PC-3 (cell line): Measurements from ENCODE around the gene HNRNPAB. TPM values are rescaled to one million over a fixed set of nuclear protein-coding genes. Genes with fewer than 3 reads are reported as not detected.

Experiments
- ATAC-seq: fragments of 200-7000 bp; cut with Tn5 transposase; 2 replicates; pipeline ENCODE4 v1.9.1; 2020; ENCODE audit warnings: mild to moderate bottlenecking, moderate library complexity
- BruUV-seq: library from RNA; stranded (reverse); fragments of 400-500 nt; replicated peaks from 2 replicates; lab custom pipeline; 2021; lab: Mats Ljungman, UMichigan
- CTCF ChIA-PET: fragments of 300-600 bp; sonication (Branson Sonifier 250); formaldehyde crosslinking; loops from one replicate; lab custom pipeline; 2022; ENCODE audit warnings: antibody characterized with exemption; lab: Charles Lee
- POLR2A ChIA-PET: fragments of 300-600 bp; sonication (Branson Sonifier 250); formaldehyde crosslinking; loops from one replicate; lab custom pipeline; 2022; ENCODE audit warnings: antibody characterized with exemption; ENCODE audit not compliant: unreplicated experiment; lab: Charles Lee
- DNase-seq: peaks from one replicate; pipeline ENCODE4 v3.0.0-alpha.2; 2015
- H2AFZ ChIP-seq: fragments of 300-600 bp; sonication (generic); 2 replicates; pipeline ENCODE4 v1.6.0; 2016; ENCODE audit warnings: antibody characterized with exemption, low read length
- H3F3A ChIP-seq: fragments of 300-600 bp; sonication (generic); one replicate; pipeline ENCODE4 v1.6.0; 2017; ENCODE audit warnings: antibody characterized with exemption, low read length, control low read depth, mild to moderate bottlenecking; ENCODE audit not compliant: unreplicated experiment
- H3K27ac ChIP-seq: fragments of 300-600 bp; sonication (generic); 2 replicates; pipeline ENCODE4 v1.5.1; 2016; ENCODE audit warnings: mild to moderate bottlenecking, low read length
- H3K27me3 ChIP-seq: fragments of 300-600 bp; sonication (generic); 2 replicates; pipeline ENCODE4 v1.6.1; 2016; ENCODE audit warnings: low read length, mixed read lengths
- H3K36me3 ChIP-seq: fragments of 300-600 bp; sonication (generic); 2 replicates; pipeline ENCODE4 v1.6.1; 2016; ENCODE audit warnings: low read depth, mixed run types, low read length, mixed read lengths
- H3K4me1 ChIP-seq: fragments of 300-600 bp; sonication (generic); 2 replicates; pipeline ENCODE4 v1.5.1; 2016; ENCODE audit warnings: low read length; ENCODE audit not compliant: insufficient read depth
- H3K4me2 ChIP-seq: fragments of 300-600 bp; sonication (generic); 2 replicates; pipeline ENCODE4 v1.6.0; 2016; ENCODE audit warnings: low read length
- H3K4me3 ChIP-seq: fragments of 300-600 bp; sonication (generic); 2 replicates; pipeline ENCODE4 v1.5.1; 2016; ENCODE audit warnings: mild to moderate bottlenecking, low read length, mixed read lengths
- H3K79me2 ChIP-seq: fragments of 300-600 bp; sonication (generic); 2 replicates; pipeline ENCODE4 v1.6.1; 2017; ENCODE audit warnings: low read length, mixed read lengths
- H3K9ac ChIP-seq: fragments of 300-600 bp; sonication (generic); 2 replicates; pipeline ENCODE4 v1.6.0; 2016; ENCODE audit warnings: mild to moderate bottlenecking, low read length
- H3K9me2 ChIP-seq: fragments of 300-600 bp; sonication (generic); replicated peaks from 2 replicates; pipeline ENCODE4 v1.6.1; 2016; ENCODE audit warnings: mixed run types, low read length, mixed read lengths
- H3K9me3 ChIP-seq: fragments of 300-600 bp; sonication (generic); 2 replicates; pipeline ENCODE4 v1.6.1; 2016; ENCODE audit warnings: low read length, mixed read lengths
- H4K20me1 ChIP-seq: fragments of 300-600 bp; sonication (generic); 2 replicates; pipeline ENCODE4 v1.6.1; 2016; ENCODE audit warnings: low read length, mixed read lengths
- CTCF ChIP-seq: fragments of 300-600 bp; sonication (generic); conservative IDR thresholded peaks from 2 replicates; pipeline ENCODE4 v1.5.1; 2017; ENCODE audit warnings: antibody characterized with exemption, low read depth, mild to moderate bottlenecking, low read length
- EZH2 ChIP-seq: fragments of 300-600 bp; sonication (generic); IDR thresholded peaks from one replicate; pipeline ENCODE4 v1.6.1; 2017; ENCODE audit warnings: antibody characterized with exemption, mild to moderate bottlenecking, low read length; ENCODE audit not compliant: unreplicated experiment
- EZH2phosphoT487 ChIP-seq: fragments of 300-600 bp; sonication (generic); IDR thresholded peaks from 2 replicates; pipeline ENCODE4 v1.6.1; 2018; ENCODE audit warnings: mild to moderate bottlenecking, antibody characterized with exemption, low read length, borderline replicate concordance
- intact Hi-C: fragments of 100-400 bp; cut with micrococcal nuclease; formaldehyde crosslinking; loops from 2 replicates; pipeline ENCODE4 v1.9.0; 2023
- total RNA-seq: library from RNA; depleted of rRNA; stranded (reverse); fragments of >200 nt; gene quantifications from 2 replicates; pipeline ENCODE4 v1.2.3, GENCODE V29; 2014

The HNRNPAB gene
- total RNA-seq, 1 experiment from 2014 or later = 231 TPM

DNA sequence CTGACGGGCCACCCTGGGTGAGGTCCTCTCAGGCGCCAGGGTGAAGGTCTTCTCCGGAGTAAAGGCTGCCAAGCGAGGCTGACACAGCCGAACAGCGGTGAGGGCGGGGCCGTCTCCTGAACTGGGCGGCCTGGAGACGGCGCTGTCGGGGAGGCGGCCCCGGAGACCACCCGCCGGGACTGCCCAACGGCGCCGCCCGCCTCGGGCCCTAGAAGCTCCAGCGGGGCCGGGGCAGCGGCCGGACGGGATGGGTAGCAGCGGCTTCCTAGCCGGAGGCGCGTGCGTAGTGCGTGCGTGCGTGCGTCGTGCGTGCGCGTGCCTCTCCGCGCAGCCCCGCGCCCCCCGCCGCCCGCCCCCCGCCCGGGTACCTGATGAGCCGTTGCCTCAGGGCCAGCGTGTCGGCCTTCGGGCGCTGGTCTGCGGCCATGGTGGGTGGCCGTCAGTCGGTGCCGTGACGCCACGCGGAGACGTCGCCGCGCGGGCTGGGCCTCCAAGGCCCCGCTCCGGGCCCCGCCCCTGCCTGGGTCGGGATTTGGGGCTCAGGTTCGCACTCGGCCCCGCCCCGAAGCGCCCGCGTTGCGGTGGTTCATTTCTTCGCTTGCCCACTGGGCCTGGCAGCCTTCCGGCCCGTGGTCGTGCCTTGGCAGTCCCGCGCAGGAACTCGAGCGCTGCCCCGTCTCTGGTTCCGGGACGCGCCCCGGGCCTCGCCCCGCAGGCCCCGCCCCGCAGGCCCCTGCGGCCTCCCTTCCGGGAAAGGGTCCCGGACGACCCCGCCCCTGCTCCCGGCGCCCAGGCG lies 28.0 kb downstream of the HNRNPAB start, which contains the start of gene PHYKPL:
PHYKPL (minus strand) TSS at position 679 of the 796 bp plus-strand sequence; CDS start at position 427, 252 bp downstream.
- Histone ChIP-seq H3K4me3 (peak within 1 kb of the TSS; percentile 96), H3K9ac (peak within 1 kb of the TSS; percentile 97), H3K9me2 (no peaks in the 10 kb centered on the region), H3K27me3 (no peaks in the 10 kb centered on the region), H3K9me3 (no peaks in the 10 kb centered on the region), H3K4me1 (peaks cover 21% of the 10 kb centered on the region), H3K27ac (peak within 1 kb of the TSS; percentile 57), H3K36me3 (peaks cover 27% of the 10 kb centered on the region), H3K79me2 (peaks cover 31% of the 10 kb centered on the region), H3K4me2 (peak within 1 kb of the TSS; percentile 100), H4K20me1 (no peaks in the 10 kb centered on the region), H2AFZ (peak within 1 kb of the TSS; percentile 93), H3F3A (no peaks in the 10 kb centered on the region)
- ChIA-PET POLR2A (no interaction called here), CTCF (no interaction called here)
- BruUV-seq = no TSS peak
- peak; percentile 70 for ATAC-seq
- TF ChIP-seq EZH2 = no peak
- no peak for TF ChIP-seq CTCF
- TF ChIP-seq EZH2phosphoT487 = no peak
- peak; percentile 68 for DNase-seq
- intact Hi-C loops = loop anchor here (2.0 kb wide), 1 partner anchor 394 kb away; the partner anchor contains the start of gene CLK4

DNA sequence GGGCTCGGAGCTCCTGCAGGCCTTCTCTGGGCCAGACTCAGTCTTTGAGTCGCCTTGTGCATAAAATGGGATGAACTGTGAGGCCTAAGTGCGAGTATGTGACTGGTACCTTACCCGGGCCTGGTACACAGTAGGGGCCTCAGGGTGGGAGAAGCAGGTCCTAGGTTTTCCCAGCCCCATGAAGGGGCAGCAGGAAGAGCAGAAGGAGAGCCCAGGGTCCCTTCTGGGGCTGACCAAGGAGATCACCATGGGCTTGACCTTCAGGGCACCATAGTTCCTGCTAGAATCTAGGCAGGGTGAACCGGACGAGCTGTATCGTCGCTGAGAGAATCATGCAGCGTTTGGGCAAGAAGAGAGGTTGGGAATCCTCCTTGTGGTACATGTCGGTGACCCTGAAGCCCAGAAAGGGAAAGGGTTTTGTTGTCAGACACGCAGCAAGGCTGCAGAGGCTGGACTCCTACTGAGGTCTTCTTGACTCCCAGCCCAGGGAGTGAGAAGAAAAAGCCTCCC lies 28.6 kb downstream of the HNRNPAB start:
- H3K4me1 ChIP-seq = peaks cover 26% of the 10 kb centered on the region
- H3K27ac ChIP-seq = peak overlapping the region; percentile 57
- H3K9me3 ChIP-seq = no peaks in the 10 kb centered on the region
- H3F3A ChIP-seq = no peaks in the 10 kb centered on the region
- peak overlapping the region; percentile 93 for H2AFZ ChIP-seq
- H3K9ac ChIP-seq = peak overlapping the region; percentile 97
- intact Hi-C loops = loop anchor here (2.0 kb wide), 1 partner anchor 394 kb away; the partner anchor contains the start of gene CLK4
- H4K20me1 ChIP-seq = no peaks in the 10 kb centered on the region
- H3K9me2 ChIP-seq = no peaks in the 10 kb centered on the region
- H3K4me3 ChIP-seq = peak overlapping the region; percentile 96
- POLR2A ChIA-PET = no interaction called here
- ATAC-seq = no peak; the same call in 1 of the 2 replicates
- no peak for DNase-seq
- CTCF ChIA-PET = no interaction called here
- H3K27me3 ChIP-seq = no peaks in the 10 kb centered on the region
- BruUV-seq = TSS peak; percentile 76
- H3K36me3 ChIP-seq = peaks cover 21% of the 10 kb centered on the region
- H3K4me2 ChIP-seq = peak overlapping the region; percentile 100
- no peak for TF ChIP-seq EZH2phosphoT487
- no peak for TF ChIP-seq CTCF
- TF ChIP-seq EZH2 = no peak
- H3K79me2 ChIP-seq = peaks cover 31% of the 10 kb centered on the region
